ENCODE results near the gene IFNL3.

IFNL3 gene

GRCh38 chr19:39208175-39208795 lies 36.5 kb downstream of the IFNL3 start:
- H3K27ac Mint-ChIP-seq = no peak overlapping the region
- H3K27me3 Mint-ChIP-seq = peaks cover 10% of the 10 kb centered on the region
- H3K36me3 Mint-ChIP-seq = no peaks in the 10 kb centered on the region
- no peaks in the 10 kb centered on the region for H3K9me3 Mint-ChIP-seq
- no peaks in the 10 kb centered on the region for H3K4me1 Mint-ChIP-seq
- no peak overlapping the region for H3K4me3 Mint-ChIP-seq

- peaks cover 15% of the 10 kb centered on the region for H3K27me3 Mint-ChIP-seq
- H3K27ac Mint-ChIP-seq = no peak overlapping the region
- H3K4me3 Mint-ChIP-seq = no peak overlapping the region
- H3K4me1 Mint-ChIP-seq = no peaks in the 10 kb centered on the region
- no peaks in the 10 kb centered on the region for H3K9me3 Mint-ChIP-seq
- no peaks in the 10 kb centered on the region for H3K36me3 Mint-ChIP-seq
Observed at GRCh38 chr19:39207293-39207836, 37.4 kb downstream of the IFNL3 start.

GRCh38 chr19:39206122-39206521 lies 38.7 kb downstream of the IFNL3 start:
- Mint-ChIP-seq H3K36me3 (no peaks in the 10 kb centered on the region), H3K27me3 (peaks cover 21% of the 10 kb centered on the region), H3K27ac (no peak overlapping the region), H3K4me1 (no peaks in the 10 kb centered on the region), H3K4me3 (no peak overlapping the region), H3K9me3 (no peaks in the 10 kb centered on the region)

- H3K27ac Mint-ChIP-seq = no peak overlapping the region
- no peak overlapping the region for H3K4me3 Mint-ChIP-seq
- H3K36me3 Mint-ChIP-seq = no peaks in the 10 kb centered on the region
- H3K4me1 Mint-ChIP-seq = no peaks in the 10 kb centered on the region
- H3K9me3 Mint-ChIP-seq = no peaks in the 10 kb centered on the region
- H3K27me3 Mint-ChIP-seq = peaks cover 28% of the 10 kb centered on the region
Observed at GRCh38 chr19:39205449-39205764, 39.4 kb downstream of the IFNL3 start.

GRCh38 chr19:39203372-39204341 lies 41.1 kb downstream of the IFNL3 start, which contains the start of gene SYCN:
Gene SYCN, minus strand, starts transcription at chr19:39204263. Its CDS starts 9 bp downstream, at chr19:39204254.
- no peaks in the 10 kb centered on the region for H3K36me3 Mint-ChIP-seq
- no peaks in the 10 kb centered on the region for H3K9me3 Mint-ChIP-seq
- H3K4me1 Mint-ChIP-seq = no peaks in the 10 kb centered on the region
- no peak within 1 kb of the TSS for H3K4me3 Mint-ChIP-seq
- peaks cover 32% of the 10 kb centered on the region for H3K27me3 Mint-ChIP-seq
- H3K27ac Mint-ChIP-seq = peak within 1 kb of the TSS; percentile 14

- Mint-ChIP-seq H3K4me3 (no peak overlapping the region), H3K9me3 (no peaks in the 10 kb centered on the region), H3K36me3 (no peaks in the 10 kb centered on the region), H3K27ac (no peak overlapping the region), H3K27me3 (peaks cover 36% of the 10 kb centered on the region), H3K4me1 (no peaks in the 10 kb centered on the region)
Observed at GRCh38 chr19:39202998-39203355, 41.8 kb downstream of the IFNL3 start.

GRCh38 chr19:39200803-39201115 lies 44.0 kb downstream of the IFNL3 start:
- no peak overlapping the region for H3K4me3 Mint-ChIP-seq
- H3K9me3 Mint-ChIP-seq = no peaks in the 10 kb centered on the region
- no peak overlapping the region for H3K27ac Mint-ChIP-seq
- no peaks in the 10 kb centered on the region for H3K36me3 Mint-ChIP-seq
- H3K27me3 Mint-ChIP-seq = peaks cover 47% of the 10 kb centered on the region
- peaks cover 13% of the 10 kb centered on the region for H3K4me1 Mint-ChIP-seq

- Mint-ChIP-seq H3K4me3 (no peak overlapping the region), H3K27ac (no peak overlapping the region), H3K27me3 (peaks cover 47% of the 10 kb centered on the region), H3K4me1 (peaks cover 18% of the 10 kb centered on the region), H3K36me3 (no peaks in the 10 kb centered on the region), H3K9me3 (no peaks in the 10 kb centered on the region)
Observed at GRCh38 chr19:39200066-39200802, 44.6 kb downstream of the IFNL3 start.

GRCh38 chr19:39199025-39199424 lies 45.8 kb downstream of the IFNL3 start:
- peaks cover 20% of the 10 kb centered on the region for H3K4me1 Mint-ChIP-seq
- peaks cover 49% of the 10 kb centered on the region for H3K27me3 Mint-ChIP-seq
- H3K9me3 Mint-ChIP-seq = no peaks in the 10 kb centered on the region
- H3K27ac Mint-ChIP-seq = no peak overlapping the region
- H3K36me3 Mint-ChIP-seq = no peaks in the 10 kb centered on the region
- no peak overlapping the region for H3K4me3 Mint-ChIP-seq

- Mint-ChIP-seq H3K27ac (no peak overlapping the region), H3K36me3 (no peaks in the 10 kb centered on the region), H3K4me1 (peaks cover 20% of the 10 kb centered on the region), H3K27me3 (peaks cover 45% of the 10 kb centered on the region), H3K9me3 (no peaks in the 10 kb centered on the region), H3K4me3 (no peak overlapping the region)
Observed at GRCh38 chr19:39197808-39198207, 47.0 kb downstream of the IFNL3 start.

- Mint-ChIP-seq H3K27me3 (peaks cover 42% of the 10 kb centered on the region), H3K36me3 (no peaks in the 10 kb centered on the region), H3K4me3 (peak within 1 kb of the TSS; percentile 67), H3K27ac (peak within 1 kb of the TSS; percentile 31), H3K4me1 (peaks cover 20% of the 10 kb centered on the region), H3K9me3 (no peaks in the 10 kb centered on the region)
Observed at GRCh38 chr19:39196860-39197562, 47.8 kb downstream of the IFNL3 start, which contains the start of gene NCCRP1. Gene NCCRP1, plus strand, starts transcription at chr19:39196964. Its CDS starts 19 bp downstream, at chr19:39196983.

- peaks cover 20% of the 10 kb centered on the region for H3K4me1 Mint-ChIP-seq
- peaks cover 37% of the 10 kb centered on the region for H3K27me3 Mint-ChIP-seq
- no peak overlapping the region for H3K4me3 Mint-ChIP-seq
- no peak overlapping the region for H3K27ac Mint-ChIP-seq
- H3K9me3 Mint-ChIP-seq = no peaks in the 10 kb centered on the region
- no peaks in the 10 kb centered on the region for H3K36me3 Mint-ChIP-seq
Observed at GRCh38 chr19:39196320-39196719, 48.5 kb downstream of the IFNL3 start.

- H3K4me3 Mint-ChIP-seq = no peak overlapping the region
- H3K4me1 Mint-ChIP-seq = peaks cover 20% of the 10 kb centered on the region
- H3K27ac Mint-ChIP-seq = no peak overlapping the region
- H3K27me3 Mint-ChIP-seq = peaks cover 33% of the 10 kb centered on the region
- H3K36me3 Mint-ChIP-seq = no peaks in the 10 kb centered on the region
- H3K9me3 Mint-ChIP-seq = no peaks in the 10 kb centered on the region
Observed at GRCh38 chr19:39195755-39196154, 49.1 kb downstream of the IFNL3 start.

GRCh38 chr19:39194832-39195542 lies 49.8 kb downstream of the IFNL3 start:
- no peak overlapping the region for H3K27ac Mint-ChIP-seq
- H3K36me3 Mint-ChIP-seq = no peaks in the 10 kb centered on the region
- no peak overlapping the region for H3K4me3 Mint-ChIP-seq
- H3K27me3 Mint-ChIP-seq = peaks cover 28% of the 10 kb centered on the region
- peaks cover 20% of the 10 kb centered on the region for H3K4me1 Mint-ChIP-seq
- no peaks in the 10 kb centered on the region for H3K9me3 Mint-ChIP-seq

GRCh38 chr19:39193803-39194202 lies 51.0 kb downstream of the IFNL3 start:
- Mint-ChIP-seq H3K27ac (no peak overlapping the region), H3K4me3 (no peak overlapping the region), H3K9me3 (no peaks in the 10 kb centered on the region), H3K4me1 (peaks cover 20% of the 10 kb centered on the region), H3K27me3 (peaks cover 29% of the 10 kb centered on the region), H3K36me3 (no peaks in the 10 kb centered on the region)
